Prostate gland (tissue), 2 donors: ENCODE measurements around the gene ADARB1. TPM values are rescaled to one million over a fixed set of nuclear protein-coding genes. Genes with fewer than 3 reads are reported as not detected.

Experiments
- DNase-seq: peaks from one replicate; pipeline ENCODE4 v3.0.0-alpha.2; 2019; ENCODE audit warnings: low spot score
- H3K27ac ChIP-seq, 2 donors: fragments of 200-600 bp; sonication (generic); 2 replicates each; pipeline ENCODE4 v1.5.1; 2017 to 2019
- H3K27me3 ChIP-seq: fragments of 200-600 bp; sonication (generic); replicated peaks from 2 replicates; pipeline ENCODE4 v1.5.1; 2019; ENCODE audit not compliant: insufficient read depth
- H3K36me3 ChIP-seq, 2 donors: fragments of 200-600 bp; sonication (generic); 1 replicate in 1 of 2; 2 replicates in 1 of 2; pipeline versions ENCODE4 v1.5.1 to v1.8.1; 2017 to 2019
- H3K4me1 ChIP-seq: fragments of 200-600 bp; sonication (generic); replicated peaks from 2 replicates; pipeline ENCODE4 v1.5.1; 2019
- H3K4me3 ChIP-seq, 2 donors: fragments of 200-600 bp; sonication (generic); 2 replicates each; pipeline ENCODE4 v1.5.1; 2017 to 2019
- H3K9me3 ChIP-seq: fragments of 200-600 bp; sonication (generic); 2 replicates; pipeline ENCODE4 v1.5.1; 2017
- CTCF ChIP-seq, 4 experiments: fragments of 200-600 bp in 2 of 4; fragments of 450-650 bp in 2 of 4; sonication (generic) in 2 of 4; IDR thresholded peaks; 1 replicate in 3 of 4; 2 replicates in 1 of 4; pipeline ENCODE4 v1.5.1; 2016 to 2019; ENCODE audit warnings: antibody characterized with exemption in 4 of 4, mild to moderate bottlenecking in 2 of 4, moderate library complexity in 2 of 4
- POLR2A ChIP-seq: fragments of 450-650 bp; IDR thresholded peaks from one replicate; pipeline ENCODE4 v1.6.1; 2016; ENCODE audit warnings: antibody characterized with exemption, mild to moderate bottlenecking
- POLR2AphosphoS5 ChIP-seq: sonication (generic); formaldehyde crosslinking; IDR thresholded peaks from one replicate; pipeline ENCODE4 v1.6.1; 2017; ENCODE audit warnings: antibody characterized with exemption
- WGBS: methylation state at CpG from one replicate; pipeline ENCODE4 v1.1.5; 2018; 5-methylcytosine and 5-hydroxymethylcytosine counted together
- intact Hi-C: fragments of 100-400 bp; cut with DNase I; formaldehyde crosslinking; loops from one replicate; pipeline ENCODE4 v1.14.2; 2022
- total RNA-seq, 2 donors: library from RNA; depleted of rRNA; stranded (reverse); fragments of >200 nt; gene quantifications; one replicate each; pipeline ENCODE4 v1.1.0, GENCODE V29; 2016

Gene ADARB1
- total RNA-seq, 2 donors from 2014 or later = 21.0 to 30.9 TPM

GRCh38 chr21:45073301-45074047 is 906 bp upstream of the ADARB1 start:
- 15% methylated on average over 40 of the region's 42 CpGs for WGBS
- TF ChIP-seq POLR2A (no peak), POLR2AphosphoS5 (peak; percentile 57)
- H3K9me3 ChIP-seq = no peaks in the 10 kb centered on the region
- intact Hi-C loops = loop anchor here (5.0 kb wide), 1 partner anchor 39 kb away; no protein-coding TSS in a partner anchor
- DNase-seq = peak; percentile 55
- H3K4me1 ChIP-seq = no peaks in the 10 kb centered on the region
- H3K36me3 ChIP-seq = no peaks in the 10 kb centered on the region
- H3K27ac ChIP-seq = peak overlapping the region; percentile 89 to 96
- H3K27me3 ChIP-seq = no peaks in the 10 kb centered on the region
- peak overlapping the region; percentile 88 to 99 for H3K4me3 ChIP-seq

DNA sequence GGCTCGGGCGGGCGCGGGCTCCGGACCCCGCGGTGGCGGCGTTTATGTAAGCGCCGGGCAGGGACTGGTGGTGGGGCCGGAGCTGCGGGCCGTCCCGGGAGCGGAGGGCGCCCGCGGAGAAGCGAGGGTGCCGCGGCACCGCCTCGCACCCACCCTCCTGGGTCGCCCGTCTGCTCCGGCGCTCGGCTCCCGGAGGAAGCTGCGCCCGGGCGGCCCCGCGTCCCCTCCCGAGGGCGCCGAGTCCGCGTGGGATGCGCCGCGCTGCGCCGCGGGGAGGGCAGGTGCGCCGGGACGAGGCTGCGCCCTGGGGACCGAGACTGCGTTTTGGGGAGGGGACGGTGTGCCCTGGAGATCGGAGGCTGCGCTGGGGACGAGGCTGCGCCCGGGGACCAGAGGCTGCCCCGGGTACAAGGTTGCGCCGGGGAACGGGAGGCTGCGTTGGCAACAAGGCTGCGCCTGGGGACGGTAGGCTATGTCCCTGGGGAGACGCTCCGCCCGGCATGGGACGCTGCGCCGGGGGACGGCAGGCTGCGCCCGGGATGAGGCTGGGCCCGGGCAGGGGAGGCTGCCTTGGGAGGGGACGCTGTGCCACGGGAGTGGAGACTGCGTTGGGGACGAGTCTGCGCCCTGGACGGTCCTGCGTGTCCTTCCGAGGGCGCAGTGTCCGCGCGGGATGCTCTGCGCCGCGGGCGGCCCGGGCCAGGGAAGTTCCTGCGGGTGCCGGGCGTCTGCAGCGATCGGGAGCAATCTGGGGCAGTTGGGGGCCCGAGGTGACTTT is 627 bp downstream of the ADARB1 start:
- intact Hi-C loops = loop anchor here (5.0 kb wide), 1 partner anchor 37 kb away; no protein-coding TSS in a partner anchor
- Histone ChIP-seq H3K27me3 (no peaks in the 10 kb centered on the region), H3K4me1 (no peaks in the 10 kb centered on the region), H3K36me3 (no peaks in the 10 kb centered on the region), H3K4me3 (peak overlapping the region; percentile 88 to 99), H3K27ac (peak overlapping the region; percentile 47 to 74), H3K9me3 (no peaks in the 10 kb centered on the region)
- no peak for DNase-seq
- no peak for TF ChIP-seq CTCF (IDR thresholded peaks at IDR 0.05)
- TF ChIP-seq POLR2A = no peak
- TF ChIP-seq POLR2AphosphoS5 = no peak
- WGBS = under 1% methylated on average over 35 of the region's 98 CpGs

GRCh38 chr21:45075596-45076244 is 1.3 kb downstream of the ADARB1 start:
- Histone ChIP-seq H3K27me3 (no peaks in the 10 kb centered on the region), H3K9me3 (no peaks in the 10 kb centered on the region), H3K27ac (peak overlapping the region; percentile 47 to 74), H3K4me1 (no peaks in the 10 kb centered on the region), H3K36me3 (no peaks in the 10 kb centered on the region), H3K4me3 (peak overlapping the region; percentile 88 to 99)
- intact Hi-C loops = no loop called here
- WGBS = 29% methylated on average over 18 of the region's 18 CpGs
- TF ChIP-seq POLR2A (no peak), CTCF (IDR thresholded peaks at IDR 0.05) (no peak), POLR2AphosphoS5 (no peak)
- no peak for DNase-seq

DNA sequence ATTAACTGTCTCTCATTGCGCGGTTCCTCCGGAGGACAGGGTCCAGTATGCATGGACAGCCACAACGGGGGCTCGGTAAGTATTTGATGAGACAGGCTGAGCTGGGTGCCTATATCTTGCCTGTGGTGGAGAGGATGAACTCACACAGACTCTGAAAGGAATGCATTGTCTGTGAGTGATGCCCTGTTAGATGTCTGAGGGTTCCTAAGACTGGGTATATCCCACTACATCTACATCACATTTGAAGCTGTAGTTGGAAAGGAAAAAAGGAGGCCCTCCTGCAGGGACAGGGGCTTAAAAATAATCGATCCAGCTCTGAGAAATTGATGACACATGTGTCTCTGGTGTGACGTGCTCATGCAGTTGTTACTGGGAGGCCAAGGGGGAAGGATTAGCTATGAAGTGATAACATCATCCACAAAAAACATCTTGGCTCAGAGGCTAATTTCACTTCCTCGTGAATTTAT is 1.9 kb downstream of the ADARB1 start:
- Histone ChIP-seq H3K4me3 (no peak overlapping the region), H3K9me3 (no peaks in the 10 kb centered on the region), H3K27ac (no peak overlapping the region), H3K27me3 (no peaks in the 10 kb centered on the region), H3K4me1 (no peaks in the 10 kb centered on the region), H3K36me3 (no peaks in the 10 kb centered on the region)
- TF ChIP-seq POLR2A (no peak), CTCF (IDR thresholded peaks at IDR 0.05) (no peak), POLR2AphosphoS5 (no peak)
- intact Hi-C loops = no loop called here
- no peak for DNase-seq
- 70% methylated on average over 8 of the region's 8 CpGs for WGBS

DNA sequence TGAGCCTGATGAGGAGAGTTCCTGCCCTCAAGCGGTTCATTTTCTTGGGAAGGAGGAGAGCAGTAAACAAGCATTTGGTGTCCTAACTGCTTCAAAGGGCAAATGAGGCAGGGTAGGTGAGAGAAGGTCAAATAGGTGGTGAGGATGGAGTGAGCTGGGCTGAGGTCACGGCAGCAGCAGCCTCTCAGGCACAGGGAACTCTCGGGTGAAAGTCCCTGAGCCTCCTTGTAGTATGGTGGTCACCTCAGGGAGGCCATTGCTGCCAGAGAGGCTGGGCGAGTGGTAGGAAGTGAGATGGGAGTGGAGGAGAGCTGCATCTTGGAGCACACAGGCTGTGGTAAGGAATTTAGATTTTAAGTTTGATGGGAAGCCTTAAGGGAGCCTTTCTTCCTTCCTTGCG is 4.0 kb downstream of the ADARB1 start:
- no peaks in the 10 kb centered on the region for H3K27me3 ChIP-seq
- H3K4me3 ChIP-seq = no peak overlapping the region
- 72% methylated on average over 5 of the region's 5 CpGs for WGBS
- TF ChIP-seq CTCF (IDR thresholded peaks at IDR 0.05) (no peak), POLR2A (no peak), POLR2AphosphoS5 (no peak)
- peaks cover 5% of the 10 kb centered on the region for H3K4me1 ChIP-seq
- intact Hi-C loops = no loop called here
- H3K9me3 ChIP-seq = no peaks in the 10 kb centered on the region
- H3K27ac ChIP-seq = no peak overlapping the region
- no peak for DNase-seq
- no peaks in the 10 kb centered on the region for H3K36me3 ChIP-seq
